Mucosa of gallbladder (tissue), 1 donor: ENCODE data around the gene PPCS. TPM values are rescaled to one million over a fixed set of nuclear protein-coding genes. Genes with fewer than 3 reads are reported as not detected.

Experiments used
- total RNA-seq: library from RNA; stranded (reverse); gene quantifications from one replicate; pipeline ENCODE4 v1.2.1, GENCODE V29; 2021
- donor health status: DM: no; HTN: no; CAD: no.

PPCS gene
- total RNA-seq, 1 donor from 2014 or later, result 84.6 TPM

Other genes starting within 250 kb of the PPCS start
- gene FOXJ3, start 121.3 kb upstream of the PPCS start, total RNA-seq, result 39.4 TPM
- gene RIMKLA, start 75.8 kb upstream of the PPCS start, total RNA-seq, result 4.4 TPM
- 3.6 TPM for gene ZMYND12, start 521 bp upstream of the PPCS start, total RNA-seq
- gene CCDC30, start 6.7 kb downstream of the PPCS start, total RNA-seq, result 8.4 TPM
- gene PPIH, start 201.9 kb downstream of the PPCS start, total RNA-seq, result 25.4 TPM
- gene YBX1, start 225.9 kb downstream of the PPCS start, total RNA-seq, result 408 TPM